Left ventricle myocardium inferior (tissue), 1 donor: Measurements from ENCODE around the gene ATF5. TPM values are rescaled to one million over a fixed set of nuclear protein-coding genes. Genes with fewer than 3 reads are reported as not detected.

Experiments
- DNase-seq: peaks from one replicate; pipeline ENCODE4 v3.0.0-alpha.2; 2020
- H3K27ac ChIP-seq: fragments of 200-600 bp; replicated peaks from 2 replicates; pipeline ENCODE4 v1.8.0; 2021
- H3K27me3 ChIP-seq: fragments of 200-600 bp; 2 replicates; pipeline ENCODE4 v1.8.0; 2021; ENCODE audit warnings: low read depth
- H3K36me3 ChIP-seq: fragments of 200-600 bp; 2 replicates; pipeline ENCODE4 v1.8.0; 2021
- H3K4me1 ChIP-seq: fragments of 200-600 bp; 2 replicates; pipeline ENCODE4 v1.8.0; 2021
- H3K4me3 ChIP-seq: fragments of 200-600 bp; 2 replicates; pipeline ENCODE4 v1.8.0; 2021; ENCODE audit warnings: mild to moderate bottlenecking, moderate library complexity
- H3K9me3 ChIP-seq: fragments of 200-600 bp; replicated peaks from 2 replicates; pipeline ENCODE4 v1.8.0; 2021
- intact Hi-C: fragments of 100-400 bp; cut with micrococcal nuclease; formaldehyde crosslinking; loops from one replicate; pipeline ENCODE4 v1.11.0; 2022
- total RNA-seq: library from RNA; stranded (reverse); fragmentation: NEBNext Ultra II Directional; extraction: Animal tissue kit (Norgen Biotek cat#: 25700); gene quantifications from one replicate; pipeline ENCODE4 v1.2.1, GENCODE V29; 2021
- TF ChIP-seq, protein P1 (sequence below): fragments of 200-600 bp; IDR thresholded peaks from 2 replicates; pipeline ENCODE4 v1.8.0; 2021; ENCODE audit warnings: antibody characterized with exemption, mild to moderate bottlenecking, borderline replicate concordance
- donor health status: DM: no; HTN: yes; CAD: no; lungs with severe emphysema.

Gene ATF5
- total RNA-seq, 1 donor from 2014 or later, result 8.6 TPM

DNA sequence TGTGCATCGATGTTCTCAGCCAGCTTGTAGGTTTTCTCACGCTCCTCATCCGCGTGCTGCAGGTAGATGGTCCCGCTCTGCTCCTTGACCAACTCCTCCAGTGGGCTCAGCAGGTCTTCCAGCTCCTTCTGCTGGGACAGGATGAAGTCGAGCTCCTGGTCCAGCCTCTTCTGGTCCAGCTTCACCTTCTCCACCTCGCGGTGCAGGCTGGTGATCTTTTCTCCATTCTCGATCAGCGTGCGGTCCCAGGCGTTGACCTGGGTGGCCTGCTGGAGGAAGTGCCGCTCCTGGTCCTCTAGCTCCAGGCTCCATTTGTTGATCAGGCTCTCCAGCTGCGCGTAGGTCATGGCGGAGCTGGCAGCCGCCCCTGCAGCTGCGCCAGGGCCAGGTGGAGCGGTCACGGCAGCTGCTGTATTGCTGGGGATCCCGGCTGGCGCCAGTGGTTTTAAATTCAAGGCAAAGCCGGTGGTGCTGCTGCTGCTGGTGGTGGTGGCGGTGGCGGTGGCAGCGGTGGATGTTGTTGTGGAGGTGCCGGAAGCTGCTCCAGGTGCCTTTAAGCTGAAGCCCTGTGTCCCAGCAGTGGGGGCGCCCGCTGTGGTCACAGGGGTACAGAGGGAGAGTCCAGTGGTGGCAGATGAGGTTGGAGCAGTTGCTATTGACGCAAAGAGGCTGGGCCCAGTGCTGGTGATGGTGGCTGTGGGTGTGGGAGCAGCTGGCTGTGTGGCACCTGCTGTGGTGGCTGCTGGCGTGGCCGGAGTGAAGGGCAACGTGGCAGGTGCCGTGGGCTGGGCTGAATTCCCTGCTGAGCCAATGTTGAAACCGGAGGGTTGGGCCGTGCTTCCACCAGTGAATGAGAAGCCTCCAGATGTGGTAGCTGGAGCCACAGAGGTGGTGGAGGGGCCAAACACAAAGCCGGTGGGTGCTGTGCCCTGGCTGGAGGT is 20.3 kb upstream of the ATF5 start:
- Histone ChIP-seq H3K36me3 (peaks cover 39% of the 10 kb centered on the region), H3K4me3 (no peak overlapping the region), H3K4me1 (peaks cover 9% of the 10 kb centered on the region), H3K27ac (no peak overlapping the region), H3K9me3 (no peaks in the 10 kb centered on the region), H3K27me3 (no peaks in the 10 kb centered on the region)
- TF ChIP-seq, protein P1, sequence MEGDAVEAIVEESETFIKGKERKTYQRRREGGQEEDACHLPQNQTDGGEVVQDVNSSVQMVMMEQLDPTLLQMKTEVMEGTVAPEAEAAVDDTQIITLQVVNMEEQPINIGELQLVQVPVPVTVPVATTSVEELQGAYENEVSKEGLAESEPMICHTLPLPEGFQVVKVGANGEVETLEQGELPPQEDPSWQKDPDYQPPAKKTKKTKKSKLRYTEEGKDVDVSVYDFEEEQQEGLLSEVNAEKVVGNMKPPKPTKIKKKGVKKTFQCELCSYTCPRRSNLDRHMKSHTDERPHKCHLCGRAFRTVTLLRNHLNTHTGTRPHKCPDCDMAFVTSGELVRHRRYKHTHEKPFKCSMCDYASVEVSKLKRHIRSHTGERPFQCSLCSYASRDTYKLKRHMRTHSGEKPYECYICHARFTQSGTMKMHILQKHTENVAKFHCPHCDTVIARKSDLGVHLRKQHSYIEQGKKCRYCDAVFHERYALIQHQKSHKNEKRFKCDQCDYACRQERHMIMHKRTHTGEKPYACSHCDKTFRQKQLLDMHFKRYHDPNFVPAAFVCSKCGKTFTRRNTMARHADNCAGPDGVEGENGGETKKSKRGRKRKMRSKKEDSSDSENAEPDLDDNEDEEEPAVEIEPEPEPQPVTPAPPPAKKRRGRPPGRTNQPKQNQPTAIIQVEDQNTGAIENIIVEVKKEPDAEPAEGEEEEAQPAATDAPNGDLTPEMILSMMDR, result no peak
- no peak for DNase-seq
- intact Hi-C loops, result no loop called here

DNA sequence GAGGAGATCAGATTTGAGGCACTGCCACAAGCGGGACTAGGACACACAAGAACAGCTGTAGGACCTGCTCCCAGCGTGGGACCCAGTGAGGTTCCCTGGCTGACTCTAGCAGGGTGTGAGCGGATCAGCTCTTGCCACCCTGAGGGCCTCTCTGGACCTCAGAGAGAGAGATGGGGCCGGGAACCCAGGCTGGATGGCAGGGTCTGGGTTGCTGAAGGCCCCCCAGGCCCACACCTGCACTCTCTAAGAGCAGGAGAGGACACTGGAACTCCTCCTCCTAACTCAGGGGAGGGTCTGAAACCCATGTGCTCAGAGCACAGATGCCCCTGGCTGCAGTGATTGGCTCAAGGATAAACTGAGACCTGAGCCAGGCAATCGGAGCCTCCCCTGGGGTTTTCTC is 18.8 kb upstream of the ATF5 start:
- intact Hi-C loops, result no loop called here
- no peaks in the 10 kb centered on the region for H3K9me3 ChIP-seq
- peaks cover 51% of the 10 kb centered on the region for H3K36me3 ChIP-seq
- DNase-seq, result no peak
- H3K27ac ChIP-seq, result no peak overlapping the region
- no peaks in the 10 kb centered on the region for H3K27me3 ChIP-seq
- TF ChIP-seq, protein P1, result no peak
- H3K4me3 ChIP-seq, result no peak overlapping the region
- peaks cover 9% of the 10 kb centered on the region for H3K4me1 ChIP-seq

DNA sequence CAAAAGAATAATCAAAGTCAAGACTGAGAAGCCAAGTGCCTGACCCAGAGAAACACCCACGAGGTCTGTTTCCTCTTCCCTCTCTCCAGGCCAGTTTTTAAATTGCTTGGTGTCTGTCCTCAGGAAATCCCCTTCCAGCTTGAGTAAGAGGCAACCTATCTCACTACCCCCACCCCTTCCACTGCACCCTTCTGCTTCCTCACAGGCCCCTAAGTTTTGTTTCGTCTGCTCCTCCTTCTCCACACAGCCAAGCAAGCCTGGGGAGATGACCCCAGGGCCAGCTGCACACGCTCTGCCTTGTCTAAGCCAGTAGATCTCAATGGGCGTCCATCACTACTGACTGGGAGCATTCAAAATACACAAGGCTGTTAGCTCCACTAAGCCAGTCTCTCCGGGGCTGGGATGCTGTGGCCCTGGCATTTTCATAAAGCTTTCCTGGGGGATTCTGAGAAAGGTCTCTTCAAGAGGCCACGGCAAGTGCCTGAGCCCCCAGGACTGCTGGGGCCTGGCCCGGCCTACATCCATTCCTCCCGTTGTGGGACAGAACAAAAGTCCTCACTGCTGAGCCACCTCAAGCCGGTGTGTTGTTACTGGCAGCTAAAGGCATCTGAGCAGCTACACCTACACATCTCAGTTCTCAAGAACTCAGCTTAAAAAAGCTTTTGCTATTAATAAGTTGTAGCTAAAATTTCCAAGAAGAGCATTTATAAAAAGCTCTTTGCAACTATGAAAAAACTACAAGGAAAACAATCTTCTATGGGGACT is 17.4 kb upstream of the ATF5 start:
- peaks cover 56% of the 10 kb centered on the region for H3K36me3 ChIP-seq
- no peaks in the 10 kb centered on the region for H3K27me3 ChIP-seq
- no peak for DNase-seq
- intact Hi-C loops, result no loop called here
- TF ChIP-seq, protein P1, result no peak
- H3K27ac ChIP-seq, result peak overlapping the region; percentile 28
- H3K9me3 ChIP-seq, result no peaks in the 10 kb centered on the region
- peaks cover 9% of the 10 kb centered on the region for H3K4me1 ChIP-seq
- H3K4me3 ChIP-seq, result no peak overlapping the region

DNA sequence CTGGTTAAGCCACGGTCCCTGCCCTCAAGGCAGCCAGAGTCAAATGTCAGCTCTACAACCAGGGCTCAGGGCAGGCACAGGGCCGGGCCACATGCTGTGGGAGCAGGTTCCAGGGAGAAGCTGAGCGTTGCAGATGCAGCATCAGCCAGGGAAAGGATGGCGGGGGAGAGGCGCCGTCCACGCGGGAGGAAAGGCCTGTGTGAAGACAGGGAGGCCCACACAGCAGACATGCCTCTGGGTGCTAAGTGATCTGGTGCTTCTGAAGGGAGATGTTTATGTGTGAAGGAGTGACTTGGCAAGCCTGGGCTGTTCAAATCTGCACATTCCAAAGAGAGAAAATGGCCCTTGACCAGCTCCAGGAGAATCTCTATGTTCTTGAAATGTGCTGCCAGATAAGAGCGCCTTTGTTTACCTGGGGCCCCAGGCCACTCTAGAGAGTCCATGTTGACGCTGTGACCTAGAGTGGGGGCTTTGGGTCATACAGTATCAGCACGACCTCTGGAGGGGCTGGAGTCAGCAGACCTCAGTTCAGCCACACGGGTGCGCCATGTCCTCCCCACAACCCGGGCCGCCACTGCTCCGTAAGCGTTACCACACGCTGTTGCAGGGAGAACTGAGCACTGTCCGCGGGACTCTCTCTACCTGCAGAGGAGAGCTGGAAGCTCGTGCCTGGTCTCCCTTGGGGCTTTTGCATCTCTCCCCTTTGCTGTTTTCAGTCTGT is 15.9 kb upstream of the ATF5 start:
- Histone ChIP-seq H3K9me3 (no peaks in the 10 kb centered on the region), H3K4me3 (no peak overlapping the region), H3K4me1 (peaks cover 9% of the 10 kb centered on the region), H3K36me3 (peaks cover 42% of the 10 kb centered on the region), H3K27ac (no peak overlapping the region), H3K27me3 (no peaks in the 10 kb centered on the region)
- no peak for DNase-seq
- TF ChIP-seq, protein P1, result no peak
- intact Hi-C loops, result no loop called here

DNA sequence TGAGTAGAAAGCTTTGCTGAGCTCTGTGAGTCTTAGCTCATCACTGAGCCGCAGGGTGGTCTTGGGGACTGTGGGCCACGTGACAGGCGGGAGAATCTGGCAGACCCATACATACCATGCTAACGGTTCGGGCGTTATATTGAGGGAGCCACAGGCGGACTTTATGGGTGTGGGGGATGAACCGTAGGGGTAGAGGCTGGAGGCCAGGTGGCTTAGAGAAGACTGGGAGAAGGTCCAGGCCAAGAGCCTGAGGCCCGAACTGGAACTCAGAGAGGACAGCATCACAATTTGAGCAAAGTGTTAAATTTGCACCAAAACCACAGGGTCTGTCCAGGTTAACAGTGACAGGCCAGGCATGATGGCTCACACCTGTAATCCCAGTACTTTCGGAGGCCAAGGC is 15.3 kb upstream of the ATF5 start:
- no peak for DNase-seq
- peaks cover 9% of the 10 kb centered on the region for H3K4me1 ChIP-seq
- H3K27me3 ChIP-seq, result no peaks in the 10 kb centered on the region
- no peak overlapping the region for H3K27ac ChIP-seq
- H3K4me3 ChIP-seq, result no peak overlapping the region
- peaks cover 36% of the 10 kb centered on the region for H3K36me3 ChIP-seq
- intact Hi-C loops, result no loop called here
- no peaks in the 10 kb centered on the region for H3K9me3 ChIP-seq
- TF ChIP-seq, protein P1, result no peak
